ENCODE data around the gene DNM1.

DNA sequence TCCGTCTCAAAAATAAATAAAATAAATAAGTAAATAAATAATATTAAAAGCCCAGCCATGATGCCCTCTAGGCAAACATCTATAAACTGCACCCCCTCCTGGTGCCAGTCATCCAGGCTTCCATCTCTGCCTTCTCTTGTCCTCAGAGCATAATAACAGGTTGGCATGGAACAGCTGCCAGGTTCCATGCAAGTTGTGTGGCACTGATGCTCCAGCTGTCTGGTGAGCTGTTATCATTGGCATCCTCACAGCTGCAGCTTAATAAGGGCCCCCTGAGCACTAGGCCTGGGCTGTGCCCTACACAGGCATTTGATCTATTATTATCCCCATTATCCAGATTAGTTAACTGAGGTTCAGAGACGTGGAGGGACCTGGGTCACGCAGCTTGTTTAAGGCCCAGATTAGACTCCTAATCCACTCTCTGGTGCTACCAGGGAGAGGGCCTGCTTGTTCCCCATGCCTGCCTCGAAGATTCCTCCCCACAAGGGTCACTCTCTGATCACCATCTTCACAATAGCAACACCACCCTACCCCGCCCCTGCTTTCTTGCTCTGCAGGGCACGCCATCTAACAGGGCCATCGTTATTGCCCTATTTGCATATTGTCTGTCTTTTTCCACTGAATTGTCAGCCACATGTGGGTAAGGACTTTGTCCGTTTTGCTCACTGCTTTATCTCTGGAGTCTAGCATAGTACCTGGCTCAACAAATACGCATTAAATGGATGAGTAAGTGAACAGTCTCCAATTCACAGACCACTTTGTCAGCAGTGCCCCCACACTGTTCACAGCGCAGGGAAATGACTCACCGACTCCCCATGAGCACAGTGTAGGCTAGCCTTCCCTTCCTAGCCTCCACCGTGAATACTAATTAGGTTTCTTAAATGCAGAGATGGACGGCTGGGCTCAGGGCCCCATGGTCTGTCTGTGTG lies 1.5 kb upstream of the DNM1 start:
- TF ChIP-seq, protein P1, sequence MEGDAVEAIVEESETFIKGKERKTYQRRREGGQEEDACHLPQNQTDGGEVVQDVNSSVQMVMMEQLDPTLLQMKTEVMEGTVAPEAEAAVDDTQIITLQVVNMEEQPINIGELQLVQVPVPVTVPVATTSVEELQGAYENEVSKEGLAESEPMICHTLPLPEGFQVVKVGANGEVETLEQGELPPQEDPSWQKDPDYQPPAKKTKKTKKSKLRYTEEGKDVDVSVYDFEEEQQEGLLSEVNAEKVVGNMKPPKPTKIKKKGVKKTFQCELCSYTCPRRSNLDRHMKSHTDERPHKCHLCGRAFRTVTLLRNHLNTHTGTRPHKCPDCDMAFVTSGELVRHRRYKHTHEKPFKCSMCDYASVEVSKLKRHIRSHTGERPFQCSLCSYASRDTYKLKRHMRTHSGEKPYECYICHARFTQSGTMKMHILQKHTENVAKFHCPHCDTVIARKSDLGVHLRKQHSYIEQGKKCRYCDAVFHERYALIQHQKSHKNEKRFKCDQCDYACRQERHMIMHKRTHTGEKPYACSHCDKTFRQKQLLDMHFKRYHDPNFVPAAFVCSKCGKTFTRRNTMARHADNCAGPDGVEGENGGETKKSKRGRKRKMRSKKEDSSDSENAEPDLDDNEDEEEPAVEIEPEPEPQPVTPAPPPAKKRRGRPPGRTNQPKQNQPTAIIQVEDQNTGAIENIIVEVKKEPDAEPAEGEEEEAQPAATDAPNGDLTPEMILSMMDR (IDR thresholded peaks at IDR 0.05): no peak
- TF ChIP-seq POLR2A (IDR thresholded peaks at IDR 0.05): no peak
